ENCODE measurements around the gene CLTC.

The CLTC gene

GRCh38 chr17:59634632-59635541 lies 15.2 kb downstream of the CLTC start:
- DNase-seq (ENCODE audit: low read depth): no peak

GRCh38 chr17:59637611-59638310 lies 18.1 kb downstream of the CLTC start:
- DNase-seq (ENCODE audit: low read depth): no peak

GRCh38 chr17:59638553-59638952 lies 18.9 kb downstream of the CLTC start:
- DNase-seq (ENCODE audit: low read depth): no peak

GRCh38 chr17:59641799-59642484 lies 22.2 kb downstream of the CLTC start:
- DNase-seq (ENCODE audit: low read depth): no peak

- no peak for DNase-seq (ENCODE audit: low read depth)
Observed at GRCh38 chr17:59642565-59642964, 22.9 kb downstream of the CLTC start.

- no peak for DNase-seq (ENCODE audit: low read depth)
Observed at GRCh38 chr17:59643159-59644140, 23.8 kb downstream of the CLTC start.

GRCh38 chr17:59647288-59647687 lies 27.6 kb downstream of the CLTC start:
- DNase-seq (ENCODE audit: low read depth): no peak

- DNase-seq (ENCODE audit: low read depth): no peak
Observed at GRCh38 chr17:59649886-59650285, 30.2 kb downstream of the CLTC start.

GRCh38 chr17:59650642-59651041 lies 30.9 kb downstream of the CLTC start:
- DNase-seq (ENCODE audit: low read depth): no peak

- DNase-seq (ENCODE audit: low read depth): no peak
Observed at GRCh38 chr17:59651346-59651745, 31.7 kb downstream of the CLTC start.

- peak; percentile 85 for DNase-seq (ENCODE audit: low read depth)
Observed at GRCh38 chr17:59652119-59652518, 32.4 kb downstream of the CLTC start.

GRCh38 chr17:59656624-59657023 lies 36.9 kb downstream of the CLTC start:
- peak; percentile 87 for DNase-seq (ENCODE audit: low read depth)

GRCh38 chr17:59666235-59666634 lies 46.5 kb downstream of the CLTC start:
- no peak for DNase-seq (ENCODE audit: low read depth)

GRCh38 chr17:59668816-59669215 lies 49.1 kb downstream of the CLTC start:
- DNase-seq (ENCODE audit: low read depth): peak; percentile 84

- DNase-seq (ENCODE audit: low read depth): no peak
Observed at GRCh38 chr17:59669411-59669810, 49.7 kb downstream of the CLTC start.

GRCh38 chr17:59669944-59670343 lies 50.2 kb downstream of the CLTC start:
- DNase-seq (ENCODE audit: low read depth): no peak

GRCh38 chr17:59671386-59671785 lies 51.7 kb downstream of the CLTC start:
- no peak for DNase-seq (ENCODE audit: low read depth)

GRCh38 chr17:59675231-59675630 lies 55.5 kb downstream of the CLTC start:
- DNase-seq (ENCODE audit: low read depth): no peak

- no peak for DNase-seq (ENCODE audit: low read depth)
Observed at GRCh38 chr17:59676716-59677115, 57.0 kb downstream of the CLTC start.

- no peak for DNase-seq (ENCODE audit: low read depth)
Observed at GRCh38 chr17:59678918-59679317, 59.2 kb downstream of the CLTC start.

GRCh38 chr17:59680314-59680713 lies 60.6 kb downstream of the CLTC start:
- no peak for DNase-seq (ENCODE audit: low read depth)

- DNase-seq (ENCODE audit: low read depth): no peak
Observed at GRCh38 chr17:59683283-59683682, 63.6 kb downstream of the CLTC start.
